HK-2 (cell line): Measurements from ENCODE around the gene RNF217.

ENCODE experiments used
- DNase-seq: peaks from one replicate; pipeline ENCODE4 v3.0.0-alpha.2; 2018; ENCODE audit not compliant: unreplicated experiment

RNF217 gene

DNA sequence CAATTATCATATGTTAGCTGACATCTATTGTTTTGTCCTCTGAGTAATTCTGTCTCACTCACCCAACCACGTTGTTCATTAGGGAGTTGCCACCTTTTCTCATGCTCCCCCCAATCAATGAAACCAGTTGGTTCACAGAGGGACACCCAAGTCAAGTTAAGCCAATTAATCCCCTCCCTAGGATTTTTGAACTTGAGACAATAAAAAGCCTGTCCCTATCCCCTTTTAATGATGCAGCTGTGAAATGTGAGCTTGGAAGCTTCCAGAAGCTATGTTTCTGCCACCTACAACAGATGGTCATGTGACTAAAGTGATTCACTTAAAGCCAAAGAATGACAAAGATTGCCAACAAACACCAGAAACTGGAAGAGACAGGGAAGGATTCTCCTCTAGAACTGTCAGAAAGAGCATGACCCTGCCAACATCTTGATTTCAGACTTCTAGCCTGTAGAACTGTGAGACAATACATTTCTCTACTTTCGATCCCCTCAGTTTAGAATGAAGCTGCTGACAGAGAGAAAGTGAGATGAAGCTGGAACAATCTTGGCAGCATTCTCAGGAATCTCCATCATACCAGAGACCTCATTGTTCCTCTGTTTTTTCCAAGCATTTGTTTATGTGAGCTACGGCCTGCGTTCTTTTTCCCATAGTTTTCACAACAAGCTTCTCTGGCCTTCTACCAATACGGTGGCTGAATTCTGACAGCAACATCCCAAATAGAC lies 133.5 kb downstream of the RNF217 start:
- DNase-seq: no peak

DNA sequence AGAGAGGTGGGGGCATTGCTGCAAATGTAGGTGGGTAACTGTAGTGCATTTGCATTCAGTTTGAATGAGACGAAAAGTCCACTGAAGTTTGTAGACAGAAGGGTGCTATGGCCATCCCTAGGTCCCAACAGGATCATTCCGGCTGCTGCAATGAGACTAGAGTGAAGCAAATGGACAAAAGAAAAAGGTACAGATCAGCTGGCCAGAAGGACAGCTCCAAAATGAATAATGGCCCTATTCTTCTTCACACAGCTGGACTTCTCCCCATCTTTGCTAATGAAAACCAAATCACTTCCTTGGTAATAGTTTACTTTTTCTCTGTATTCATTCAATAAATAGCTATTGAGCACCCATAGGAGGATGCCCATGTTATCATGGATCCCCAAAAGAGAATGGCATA lies 134.9 kb downstream of the RNF217 start:
- no peak for DNase-seq

DNA sequence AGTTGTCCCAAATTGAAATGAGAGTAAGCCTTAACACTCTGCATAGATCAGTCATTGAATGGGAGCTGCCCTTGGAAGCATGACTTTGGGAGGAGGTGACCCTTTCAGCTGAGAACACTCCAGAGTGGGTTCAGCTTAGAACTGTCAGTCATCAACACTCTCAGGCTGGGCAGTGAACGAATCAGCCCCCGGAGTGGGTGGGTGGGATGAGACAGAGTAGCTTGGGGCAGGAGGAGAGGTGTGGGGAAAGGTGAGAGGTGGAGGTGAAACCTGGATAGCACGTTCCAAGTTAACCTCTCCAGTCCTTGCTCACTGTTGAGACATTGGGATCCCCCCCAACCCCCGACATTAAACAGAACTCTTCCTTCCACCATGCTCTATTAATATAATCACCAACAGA lies 136.0 kb downstream of the RNF217 start:
- DNase-seq: no peak

DNA sequence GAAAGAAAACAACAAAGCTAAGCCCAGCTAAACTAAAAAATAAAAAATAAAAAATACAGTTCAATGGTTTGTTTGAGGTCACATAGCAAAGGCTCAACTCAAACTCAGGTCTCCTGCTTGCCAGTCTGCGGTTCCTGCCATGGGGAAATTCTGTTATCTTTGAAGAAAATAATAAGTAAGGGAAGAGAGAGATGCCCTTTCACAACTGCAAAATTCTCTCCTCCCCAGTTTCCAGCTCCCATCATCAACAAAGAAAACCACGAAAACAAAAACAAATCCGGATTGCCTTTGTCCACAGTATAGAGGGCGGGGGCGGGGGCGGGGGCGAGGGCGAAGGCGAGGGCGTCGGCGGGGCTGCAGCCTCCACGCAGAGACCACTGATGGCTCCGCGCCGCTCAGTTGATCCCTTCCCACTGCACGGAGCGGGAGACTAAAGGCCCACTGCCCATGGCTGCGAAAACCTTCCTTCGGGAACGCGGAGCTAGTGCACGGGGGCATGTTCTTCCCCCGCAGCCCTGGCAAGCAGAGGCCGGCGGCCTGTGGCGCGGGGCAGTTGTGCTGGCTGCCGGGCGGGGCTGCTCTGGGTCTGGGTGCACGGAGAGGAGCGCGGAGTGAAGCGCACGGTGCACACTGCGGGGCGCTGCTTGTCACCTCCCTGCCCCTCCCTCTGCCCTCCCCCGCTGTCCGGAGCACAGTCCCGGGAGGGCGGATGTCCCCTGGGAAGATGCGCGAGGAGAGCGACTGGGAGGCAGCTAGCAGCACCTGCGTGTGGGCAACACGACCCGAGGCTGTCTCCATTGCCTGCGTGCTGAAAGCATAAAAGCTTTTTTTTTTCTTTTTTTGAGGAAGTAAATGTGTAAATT lies 137.2 kb downstream of the RNF217 start:
- DNase-seq: peak; percentile 40

DNA sequence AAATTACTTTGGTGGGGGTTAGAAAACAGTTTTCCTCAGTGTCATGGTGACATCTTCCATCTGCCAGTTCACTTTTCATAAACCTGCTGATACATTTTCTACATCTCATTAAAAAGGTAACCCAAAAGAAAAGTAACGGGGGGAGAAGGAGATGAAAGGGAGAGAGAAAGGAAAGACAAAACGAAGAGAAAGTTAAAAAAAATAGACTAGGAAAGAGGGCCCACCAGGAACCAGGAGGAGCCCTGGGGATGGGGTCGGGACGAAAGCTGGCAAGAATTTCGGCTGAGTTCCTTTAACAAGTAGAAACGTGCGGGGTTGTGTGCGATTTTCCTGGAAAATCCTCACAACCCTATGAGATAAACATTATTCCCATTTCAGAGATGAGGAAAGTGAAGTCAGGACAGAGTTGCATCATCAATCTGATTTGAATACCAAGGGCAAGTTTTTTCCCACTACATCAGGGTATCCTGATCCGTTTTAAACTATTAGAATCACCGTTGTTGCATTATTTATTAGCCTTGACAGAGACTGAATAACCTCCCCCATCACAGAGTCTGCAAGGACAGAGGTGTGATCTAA lies 137.9 kb downstream of the RNF217 start:
- DNase-seq: no peak

DNA sequence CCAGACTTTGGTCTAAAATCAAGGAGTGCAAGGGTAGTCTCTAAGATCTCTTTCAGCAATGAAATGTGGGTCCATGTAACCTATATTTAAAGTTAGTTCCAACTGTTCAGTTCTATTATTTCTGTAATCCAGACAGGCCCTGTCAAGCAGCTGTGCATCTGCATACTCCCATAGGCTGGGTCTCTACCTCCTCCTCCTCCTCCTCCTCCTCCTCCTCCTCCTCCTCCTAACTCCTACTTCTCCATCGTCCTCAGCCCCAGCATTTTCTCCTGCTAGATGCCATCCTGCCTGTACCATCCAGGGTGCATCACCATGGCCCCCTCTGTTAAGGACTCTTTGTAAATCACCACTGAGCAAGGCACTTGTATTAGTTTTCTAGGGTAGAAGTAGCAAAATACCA lies 138.9 kb downstream of the RNF217 start:
- DNase-seq: no peak

DNA sequence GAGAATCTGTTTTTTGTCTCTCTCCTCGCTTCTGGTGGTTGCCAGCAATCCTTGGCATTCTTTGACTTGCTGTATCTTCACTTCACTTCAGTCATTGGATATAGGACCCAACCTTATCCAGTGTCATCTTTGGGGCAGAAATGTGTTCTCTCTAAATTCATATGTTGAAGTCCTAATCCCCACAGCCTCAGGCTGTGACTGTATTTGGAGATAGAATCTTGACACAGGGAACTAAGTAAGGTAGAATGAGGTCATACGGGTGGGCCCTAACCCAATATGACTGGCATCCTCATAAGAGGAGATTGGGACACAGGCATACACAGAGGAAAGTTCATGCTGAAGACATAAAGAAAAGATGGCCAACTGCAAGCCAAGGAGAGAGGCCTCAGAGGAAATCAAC lies 139.4 kb downstream of the RNF217 start:
- no peak for DNase-seq

DNA sequence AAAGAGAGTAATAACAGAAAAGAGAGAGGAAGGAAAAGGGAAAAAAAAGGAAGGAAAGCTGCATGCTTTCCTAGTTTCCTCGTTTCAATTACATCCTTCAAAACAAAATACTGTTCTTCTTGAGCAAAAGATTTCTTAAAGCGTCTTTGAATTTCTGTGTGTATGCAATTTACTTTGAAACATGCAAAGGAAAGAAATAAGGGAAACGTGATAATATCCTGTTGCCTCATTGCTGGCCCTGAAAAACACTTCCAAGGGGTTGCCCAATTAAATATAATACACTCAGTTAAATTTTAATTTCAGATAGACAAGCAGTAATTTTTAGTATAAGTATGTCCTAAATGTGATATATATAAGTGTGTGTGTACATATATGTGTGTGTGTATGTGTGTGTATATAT lies 140.2 kb downstream of the RNF217 start:
- no peak for DNase-seq

DNA sequence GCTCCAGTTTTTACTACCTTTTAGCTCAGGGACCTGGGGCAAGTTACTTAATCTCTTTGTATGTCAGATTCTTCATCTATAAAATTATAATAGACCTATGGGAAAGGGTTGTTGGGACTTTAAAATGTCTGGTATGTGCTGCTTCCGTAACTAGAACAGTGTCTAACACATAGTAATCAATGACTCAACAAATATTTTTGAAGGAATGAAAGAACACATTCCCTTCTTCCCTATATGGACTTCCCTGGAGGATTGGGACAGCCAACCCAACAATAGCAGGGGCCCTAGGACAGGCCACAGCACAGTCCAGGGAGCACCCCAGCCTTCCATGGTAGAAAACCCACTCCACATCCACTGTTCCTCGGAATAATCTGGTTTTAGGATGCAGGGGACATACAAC lies 140.7 kb downstream of the RNF217 start:
- DNase-seq: peak; percentile 47

DNA sequence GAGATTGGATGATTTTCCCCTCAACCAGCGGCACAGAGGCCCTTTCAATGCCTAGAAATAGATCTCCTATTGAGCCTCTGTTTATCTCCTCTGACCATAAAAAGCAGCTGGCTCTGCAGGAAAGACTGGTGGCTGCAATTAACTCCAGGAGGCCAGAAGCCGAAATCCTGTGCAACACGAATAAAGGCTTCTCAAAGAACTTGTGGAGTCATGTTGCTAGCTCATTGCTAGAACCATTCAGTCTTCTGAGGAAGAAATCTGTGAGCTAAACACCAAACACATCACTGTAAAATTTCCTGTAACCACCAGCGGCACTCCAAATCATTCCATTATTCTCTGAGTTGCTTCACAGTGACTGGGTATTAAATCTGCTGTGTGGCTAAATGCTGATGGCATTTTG lies 142.2 kb downstream of the RNF217 start:
- no peak for DNase-seq

DNA sequence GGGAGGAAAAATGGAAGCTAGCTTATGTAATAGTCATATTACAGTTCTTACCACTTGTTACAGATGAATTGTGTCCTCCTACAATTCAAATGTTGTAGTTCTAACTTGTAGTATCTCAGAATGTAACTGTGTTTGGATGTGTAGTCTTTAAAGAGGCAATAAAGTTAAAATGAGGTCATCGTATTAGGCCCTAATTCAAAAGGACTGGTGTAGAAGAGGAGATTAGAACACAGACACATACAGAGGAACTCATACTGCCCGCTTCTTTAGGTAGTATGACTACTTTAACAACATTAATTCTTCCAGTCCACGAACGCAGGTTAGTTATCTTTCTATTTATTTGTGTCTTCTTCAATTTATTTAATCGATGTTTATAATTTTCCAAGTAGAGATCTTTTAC lies 144.8 kb downstream of the RNF217 start:
- DNase-seq: no peak

DNA sequence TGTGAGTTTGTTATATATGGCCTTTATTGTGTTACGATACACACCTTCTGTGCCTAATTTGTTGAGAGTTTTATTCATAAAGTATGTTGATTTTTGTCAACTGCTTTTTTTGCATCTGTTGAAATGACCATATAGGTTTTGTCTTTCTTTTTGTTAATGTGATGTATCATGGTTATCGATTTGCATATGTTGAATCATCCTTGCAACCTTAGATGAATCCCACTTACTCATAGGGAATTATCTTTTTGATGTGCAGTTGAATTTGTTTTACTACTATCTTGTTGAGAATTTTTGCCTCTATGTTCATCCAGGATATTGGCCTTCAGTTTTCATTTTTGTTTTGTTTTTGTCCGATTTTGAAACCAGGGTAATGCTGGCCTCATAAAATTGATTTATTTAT lies 145.7 kb downstream of the RNF217 start:
- no peak for DNase-seq

DNA sequence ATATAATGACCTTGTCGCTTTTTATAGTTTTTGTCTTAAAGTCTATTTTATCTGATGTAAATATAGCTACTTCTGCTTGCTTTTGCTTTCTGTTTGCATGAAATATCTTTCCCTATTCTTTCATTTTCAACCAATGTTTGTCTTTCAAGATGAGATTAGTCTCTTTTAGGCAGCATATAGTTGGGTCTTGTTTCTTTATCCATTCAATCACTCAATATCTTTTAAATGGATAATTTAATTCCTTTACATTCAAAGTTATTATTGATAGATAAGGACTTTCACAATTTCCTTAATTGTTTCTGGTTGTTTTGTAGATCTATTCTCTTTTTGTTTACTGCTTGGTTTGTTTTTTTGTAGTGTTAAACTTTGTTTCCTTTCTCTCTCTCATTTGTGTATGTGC lies 147.8 kb downstream of the RNF217 start:
- DNase-seq: no peak

DNA sequence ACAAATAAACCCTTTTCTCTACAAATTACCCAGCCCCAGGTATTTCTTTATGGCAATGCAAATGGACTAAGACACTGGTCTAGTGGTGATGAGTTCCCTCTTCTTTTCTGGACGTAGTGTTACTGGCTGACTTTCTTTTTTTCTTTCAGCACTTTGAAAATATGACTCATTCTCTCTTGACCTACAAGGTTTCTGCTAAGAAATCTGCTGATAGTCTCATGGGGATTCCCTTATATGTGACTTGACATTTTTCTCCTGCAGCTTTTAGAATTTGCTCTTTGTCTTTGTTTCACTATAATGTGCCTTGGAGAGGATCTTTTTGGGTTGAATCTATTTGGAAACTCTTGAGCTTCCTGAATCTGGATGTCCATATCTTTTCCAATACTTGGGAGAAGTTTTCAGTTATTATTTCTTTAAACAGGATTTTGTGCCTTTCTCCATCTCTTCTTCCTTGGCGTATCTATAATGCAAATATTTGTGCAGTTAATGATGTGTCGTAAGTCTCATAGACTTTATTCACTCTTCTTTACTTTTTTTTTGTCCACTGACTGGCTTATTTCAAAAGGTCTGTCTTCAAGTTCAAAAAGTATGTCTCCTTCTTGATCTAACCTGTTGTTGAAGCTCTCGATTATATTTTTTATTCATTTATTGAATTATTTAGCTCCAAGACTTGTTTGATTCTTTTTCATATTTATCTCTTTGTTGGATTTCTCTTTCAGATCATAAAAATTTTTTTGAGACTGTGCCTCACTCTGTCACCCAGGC lies 149.2 kb downstream of the RNF217 start:
- no peak for DNase-seq

DNA sequence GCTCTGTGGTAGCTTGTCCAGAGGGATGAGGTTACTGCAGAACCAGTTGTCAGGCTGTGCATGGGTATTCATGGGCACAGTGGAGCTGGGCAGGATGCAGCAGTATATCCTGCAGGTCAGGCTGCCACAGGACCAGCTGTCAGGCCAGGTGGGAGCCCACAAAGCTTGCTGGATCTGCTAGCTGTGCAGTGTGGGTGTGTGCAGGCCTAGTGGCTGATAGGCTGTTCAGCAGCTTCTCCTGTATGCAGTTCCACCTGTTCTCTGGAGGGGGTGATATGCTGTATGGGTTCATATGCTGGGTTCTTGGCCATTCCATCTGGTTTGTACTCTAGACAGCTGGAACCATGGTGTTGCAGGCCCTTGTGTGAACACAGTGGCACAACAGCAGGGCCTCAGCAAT lies 150.7 kb downstream of the RNF217 start:
- DNase-seq: no peak

DNA sequence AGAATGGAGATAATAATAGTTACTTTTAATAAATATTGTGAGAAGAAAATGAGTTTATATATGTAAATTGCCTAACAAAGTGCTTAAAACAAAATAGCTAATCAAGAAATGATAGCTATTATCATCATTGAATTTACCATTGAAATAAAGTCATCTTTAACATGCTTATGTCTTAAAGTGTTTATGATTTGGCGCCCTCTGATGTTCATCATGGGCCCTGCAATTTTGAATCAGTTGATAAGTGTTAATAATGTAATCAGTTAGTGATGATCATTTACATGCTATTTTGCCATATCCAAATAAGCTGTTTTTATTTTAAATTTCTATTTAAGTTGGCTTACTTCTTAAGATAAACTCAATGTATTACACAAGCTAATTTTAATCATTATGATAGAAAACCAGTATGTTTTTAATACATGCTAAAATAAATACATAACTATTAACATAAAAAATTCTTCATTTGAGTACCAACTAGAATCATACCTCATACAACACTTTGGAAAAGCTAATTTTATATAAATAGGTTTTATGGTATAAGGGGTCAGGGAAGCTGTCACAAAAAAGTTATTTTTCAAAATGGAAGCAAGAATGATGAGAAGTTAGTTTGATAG lies 152.1 kb downstream of the RNF217 start:
- DNase-seq: no peak

DNA sequence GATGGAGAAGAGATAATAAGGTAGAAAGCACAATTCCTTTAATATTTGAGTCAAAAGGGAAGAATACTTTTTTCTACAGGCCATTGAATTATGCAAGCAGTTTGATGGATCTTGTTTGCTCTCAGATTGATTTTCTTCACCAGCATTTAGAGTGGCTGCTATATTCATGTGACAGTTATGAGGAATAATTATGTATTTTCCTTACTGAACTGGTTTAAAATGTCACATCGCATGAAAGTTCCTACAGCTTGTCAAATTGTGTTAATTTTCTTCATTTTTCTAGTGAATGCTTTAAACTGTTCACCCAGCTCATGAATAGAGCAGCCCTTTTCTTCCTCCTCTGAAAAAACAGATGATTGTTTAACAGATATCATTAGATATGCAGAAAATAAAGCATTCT lies 153.9 kb downstream of the RNF217 start:
- DNase-seq: no peak

DNA sequence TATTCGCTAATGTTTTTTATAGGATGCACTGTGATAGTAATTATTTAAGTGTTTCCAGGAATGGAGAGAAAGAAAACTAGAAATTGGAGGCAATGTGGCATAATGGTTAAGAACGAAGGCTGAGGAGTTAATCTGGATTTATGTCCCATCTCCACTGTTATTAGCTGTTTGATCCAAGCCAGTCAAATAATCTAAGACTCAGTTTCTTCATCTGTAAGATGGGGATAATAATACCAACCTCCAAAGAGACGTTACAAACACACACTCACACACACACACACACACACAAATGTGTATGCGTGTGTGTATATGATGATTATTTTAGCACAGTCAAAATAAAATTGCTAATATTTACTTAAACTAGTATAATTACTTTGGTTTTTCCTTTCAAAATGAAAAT lies 154.5 kb downstream of the RNF217 start:
- DNase-seq: no peak

DNA sequence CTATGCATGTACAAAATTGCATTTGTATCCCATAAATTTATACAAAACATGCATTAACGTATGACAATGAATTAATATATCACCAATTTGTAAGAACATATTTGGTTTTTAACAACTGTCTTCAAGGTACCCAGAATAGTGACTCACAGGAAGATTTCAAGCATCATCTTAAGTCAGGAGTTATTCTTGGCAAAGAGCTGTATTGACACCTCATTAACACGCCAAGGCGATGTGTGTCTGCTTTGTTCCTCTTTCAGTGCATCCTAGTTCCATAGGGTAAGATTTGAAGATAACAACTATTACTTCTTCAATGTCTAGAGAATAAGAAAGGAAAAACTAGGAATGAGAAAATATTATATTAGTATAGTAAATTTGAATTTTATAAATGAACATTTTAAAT lies 155.6 kb downstream of the RNF217 start:
- no peak for DNase-seq

DNA sequence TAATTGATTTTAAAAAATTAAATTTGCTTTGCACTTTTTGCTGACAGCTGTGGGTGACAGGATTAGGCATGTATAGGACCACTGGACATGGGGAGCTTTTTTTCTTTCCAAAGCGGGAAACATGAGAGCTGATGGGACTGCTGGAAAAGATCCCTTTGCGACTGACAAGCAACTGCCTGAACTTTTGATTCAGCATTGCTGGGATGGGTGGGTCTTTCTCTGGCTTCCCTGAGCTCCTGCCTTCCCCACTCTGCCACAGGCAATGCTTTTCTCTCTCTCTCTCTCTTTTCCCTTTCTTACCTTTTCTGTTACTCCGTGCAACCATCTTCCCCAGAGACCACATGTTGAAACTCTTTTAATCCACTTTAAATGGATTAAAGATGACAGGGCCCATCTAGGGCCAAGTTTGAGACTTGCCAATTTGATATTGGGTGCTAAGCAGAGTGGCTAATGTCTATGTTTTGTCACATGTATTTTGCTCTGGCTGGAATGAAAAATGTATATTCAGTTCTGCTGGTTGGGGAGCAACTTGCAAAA lies 157.9 kb downstream of the RNF217 start:
- no peak for DNase-seq

DNA sequence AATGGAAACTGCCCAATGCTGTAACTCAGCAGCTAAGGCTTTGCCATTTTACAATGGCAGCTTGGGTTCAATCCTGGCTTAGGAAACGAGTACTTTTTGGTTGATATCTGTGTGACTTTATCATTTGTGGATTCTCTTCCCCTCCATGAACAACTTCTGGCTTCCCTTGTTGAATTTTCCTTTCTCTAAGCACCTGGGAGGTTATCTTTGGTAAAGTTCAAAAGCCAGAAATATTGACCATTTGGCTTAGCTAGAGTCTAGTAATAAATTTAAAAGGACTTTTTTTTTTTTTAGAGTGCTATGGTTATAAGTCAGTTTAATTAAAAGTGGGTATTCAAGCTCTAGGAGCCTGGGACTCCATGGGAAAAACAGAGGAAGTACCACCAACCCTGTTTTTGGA lies 159.7 kb downstream of the RNF217 start:
- DNase-seq: no peak

DNA sequence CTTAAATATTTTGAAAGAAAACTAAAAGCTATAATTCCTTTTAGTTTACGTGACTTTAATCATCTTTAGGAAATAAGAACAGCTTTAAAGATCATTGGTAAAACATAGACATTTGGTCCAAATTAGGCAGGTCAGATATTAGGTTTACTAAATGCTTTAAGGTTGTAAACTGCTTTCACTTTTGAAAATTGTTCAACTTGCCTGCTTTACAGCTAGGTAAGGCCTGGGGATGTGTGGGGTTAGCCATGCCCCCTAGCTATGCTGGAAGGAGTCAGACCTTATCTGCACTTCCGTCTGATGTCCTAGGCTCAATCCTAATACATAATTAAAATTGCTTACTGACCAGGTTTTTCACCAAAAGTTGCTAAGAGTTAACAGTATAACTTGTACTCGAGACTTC lies 160.8 kb downstream of the RNF217 start:
- no peak for DNase-seq
